Measurements from ENCODE around the gene COA3. TPM values are rescaled to one million over a fixed set of nuclear protein-coding genes. Genes with fewer than 3 reads are reported as not detected.
A peak's percentile ranks its signal among the peaks of the same experiment; 100 is the strongest.

COA3 gene
- total RNA-seq, 4 donors from 2014 or later, result 32.7 to 59.1 (median 49.5) TPM

DNA sequence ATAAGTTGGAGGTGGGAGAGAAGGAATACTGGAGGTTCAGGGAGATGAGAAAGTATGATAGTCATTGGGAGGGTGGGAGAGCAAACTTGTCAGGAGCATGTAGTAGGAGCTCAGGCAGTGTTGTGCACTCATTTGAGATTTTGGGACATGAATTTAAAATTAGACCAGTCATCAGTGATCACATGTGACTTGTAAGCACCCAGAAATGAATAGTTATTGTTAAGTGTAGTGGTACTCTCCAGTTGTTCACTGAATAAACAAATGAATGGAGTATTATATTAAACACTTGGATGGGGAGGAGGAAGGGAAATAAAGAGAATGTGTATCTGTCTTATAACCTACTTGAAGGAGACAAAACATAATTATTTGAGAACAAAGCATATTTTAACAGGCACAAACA, 32.5 kb upstream of the COA3 start:
- Histone ChIP-seq H3K27ac (no peak overlapping the region), H3K9me3 (no peaks in the 10 kb centered on the region), H3K4me1 (peaks cover 29% of the 10 kb centered on the region), H3K36me3 (peaks cover 8% of the 10 kb centered on the region), H3K27me3 (no peaks in the 10 kb centered on the region), H3K4me3 (no peak overlapping the region)
- TF ChIP-seq POLR2A (IDR thresholded peaks at IDR 0.05), result no peak
- TF ChIP-seq, protein P1, sequence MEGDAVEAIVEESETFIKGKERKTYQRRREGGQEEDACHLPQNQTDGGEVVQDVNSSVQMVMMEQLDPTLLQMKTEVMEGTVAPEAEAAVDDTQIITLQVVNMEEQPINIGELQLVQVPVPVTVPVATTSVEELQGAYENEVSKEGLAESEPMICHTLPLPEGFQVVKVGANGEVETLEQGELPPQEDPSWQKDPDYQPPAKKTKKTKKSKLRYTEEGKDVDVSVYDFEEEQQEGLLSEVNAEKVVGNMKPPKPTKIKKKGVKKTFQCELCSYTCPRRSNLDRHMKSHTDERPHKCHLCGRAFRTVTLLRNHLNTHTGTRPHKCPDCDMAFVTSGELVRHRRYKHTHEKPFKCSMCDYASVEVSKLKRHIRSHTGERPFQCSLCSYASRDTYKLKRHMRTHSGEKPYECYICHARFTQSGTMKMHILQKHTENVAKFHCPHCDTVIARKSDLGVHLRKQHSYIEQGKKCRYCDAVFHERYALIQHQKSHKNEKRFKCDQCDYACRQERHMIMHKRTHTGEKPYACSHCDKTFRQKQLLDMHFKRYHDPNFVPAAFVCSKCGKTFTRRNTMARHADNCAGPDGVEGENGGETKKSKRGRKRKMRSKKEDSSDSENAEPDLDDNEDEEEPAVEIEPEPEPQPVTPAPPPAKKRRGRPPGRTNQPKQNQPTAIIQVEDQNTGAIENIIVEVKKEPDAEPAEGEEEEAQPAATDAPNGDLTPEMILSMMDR (IDR thresholded peaks at IDR 0.05), result no peak
- no peak for TF ChIP-seq POLR2AphosphoS5 (IDR thresholded peaks at IDR 0.05)
- no peak for TF ChIP-seq EP300 (IDR thresholded peaks at IDR 0.05)
- DNase-seq (ENCODE audit: low spot score in 2 of 2), result no peak

DNA sequence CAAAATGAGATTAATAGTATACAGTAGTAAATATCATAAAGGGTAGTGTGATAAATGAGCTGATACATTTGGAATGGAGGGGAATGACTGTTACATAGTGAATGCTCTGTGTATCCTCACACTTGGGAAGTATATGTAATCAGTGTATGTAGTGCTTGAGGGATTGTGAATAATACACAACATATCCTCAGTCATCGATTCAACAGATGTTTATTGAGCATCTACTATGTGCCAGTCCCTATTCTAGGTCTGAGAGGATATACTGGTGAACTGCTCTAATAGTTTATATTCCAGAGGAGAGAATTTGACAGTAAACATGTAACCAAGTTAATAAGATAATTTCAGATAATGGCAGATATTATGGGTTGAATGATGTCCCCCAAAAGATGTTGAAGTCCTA, 29.0 kb upstream of the COA3 start:
- peaks cover 22% of the 10 kb centered on the region for H3K4me1 ChIP-seq
- H3K36me3 ChIP-seq, result no peaks in the 10 kb centered on the region
- H3K27ac ChIP-seq, result no peak overlapping the region
- H3K9me3 ChIP-seq, result no peaks in the 10 kb centered on the region
- no peak for DNase-seq (ENCODE audit: low spot score in 2 of 2)
- no peaks in the 10 kb centered on the region for H3K27me3 ChIP-seq
- 89% methylated on average over 1 of the region's 1 CpG for WGBS
- H3K4me3 ChIP-seq, result no peak overlapping the region
- TF ChIP-seq EP300 (IDR thresholded peaks at IDR 0.05), result no peak
- TF ChIP-seq POLR2A (IDR thresholded peaks at IDR 0.05), result no peak
- TF ChIP-seq, protein P1 (IDR thresholded peaks at IDR 0.05), result no peak
- TF ChIP-seq POLR2AphosphoS5 (IDR thresholded peaks at IDR 0.05), result no peak

DNA sequence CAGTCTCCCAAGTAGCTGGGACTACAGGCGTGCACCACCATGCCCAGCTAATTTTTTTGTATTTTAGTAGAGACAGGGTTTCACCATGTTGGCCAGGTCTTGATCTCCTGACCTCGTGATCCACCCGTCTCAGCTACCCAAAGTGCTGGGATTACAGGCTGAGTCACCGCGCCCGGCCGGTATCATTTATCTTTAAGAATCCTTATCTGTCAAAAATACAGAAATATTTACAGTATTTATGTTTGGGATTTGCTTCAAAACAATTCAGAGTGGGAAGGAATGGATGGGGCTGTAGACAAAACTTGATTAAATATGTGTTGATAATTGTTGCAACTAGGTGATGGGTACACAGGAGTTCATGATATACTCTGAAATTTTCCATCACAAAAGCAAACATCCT, 22.7 kb upstream of the COA3 start:
- TF ChIP-seq POLR2A (IDR thresholded peaks at IDR 0.05), result no peak
- TF ChIP-seq, protein P1 (IDR thresholded peaks at IDR 0.05), result no peak
- TF ChIP-seq EP300 (IDR thresholded peaks at IDR 0.05), result no peak
- no peak for TF ChIP-seq POLR2AphosphoS5 (IDR thresholded peaks at IDR 0.05)
- Histone ChIP-seq H3K9me3 (no peaks in the 10 kb centered on the region), H3K36me3 (peaks cover 59% of the 10 kb centered on the region), H3K27ac (no peak overlapping the region), H3K27me3 (no peaks in the 10 kb centered on the region), H3K4me1 (peaks cover 18% of the 10 kb centered on the region), H3K4me3 (no peak overlapping the region)
- 94% methylated on average over 7 of the region's 7 CpGs for WGBS
- no peak for DNase-seq (ENCODE audit: low spot score in 2 of 2)

DNA sequence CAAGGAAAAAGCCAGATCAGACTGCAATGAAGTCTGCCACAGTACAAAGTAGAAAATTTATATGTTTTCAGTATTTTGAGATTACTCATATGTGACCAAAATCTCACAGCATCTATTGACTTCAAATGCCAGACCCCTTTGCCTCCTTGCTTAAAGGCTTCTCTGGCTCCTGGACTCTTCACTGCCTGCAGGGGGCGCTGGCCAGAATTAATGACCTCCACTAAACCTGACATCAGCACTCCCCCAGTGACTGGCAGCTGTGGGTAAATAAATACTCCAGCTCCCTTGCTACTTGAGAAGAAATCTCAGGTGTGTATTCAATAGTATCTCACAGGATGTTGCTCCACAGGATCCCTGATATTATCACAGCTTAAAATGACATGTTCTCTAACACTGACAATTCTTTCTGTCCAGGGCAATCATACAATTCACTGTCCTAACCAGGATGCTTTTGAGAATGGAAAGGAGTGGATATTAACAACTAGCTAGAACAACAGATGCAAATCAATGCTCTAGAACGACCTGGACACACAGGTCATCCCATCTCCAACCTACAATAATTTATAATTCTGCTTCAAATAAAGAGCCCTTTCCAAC, 21.5 kb upstream of the COA3 start:
- TF ChIP-seq, protein P1 (IDR thresholded peaks at IDR 0.05), result peak; percentile 35 to 64
- TF ChIP-seq POLR2A (IDR thresholded peaks at IDR 0.05), result no peak
- Histone ChIP-seq H3K4me3 (no peak overlapping the region), H3K4me1 (peaks cover 18% of the 10 kb centered on the region), H3K36me3 (peaks cover 70% of the 10 kb centered on the region), H3K27me3 (no peaks in the 10 kb centered on the region), H3K9me3 (no peaks in the 10 kb centered on the region), H3K27ac (no peak overlapping the region)
- peak in 1 of 2 donors; percentile 70 for DNase-seq (ENCODE audit: low spot score in 2 of 2)
- 48% methylated on average over 2 of the region's 2 CpGs for WGBS

DNA sequence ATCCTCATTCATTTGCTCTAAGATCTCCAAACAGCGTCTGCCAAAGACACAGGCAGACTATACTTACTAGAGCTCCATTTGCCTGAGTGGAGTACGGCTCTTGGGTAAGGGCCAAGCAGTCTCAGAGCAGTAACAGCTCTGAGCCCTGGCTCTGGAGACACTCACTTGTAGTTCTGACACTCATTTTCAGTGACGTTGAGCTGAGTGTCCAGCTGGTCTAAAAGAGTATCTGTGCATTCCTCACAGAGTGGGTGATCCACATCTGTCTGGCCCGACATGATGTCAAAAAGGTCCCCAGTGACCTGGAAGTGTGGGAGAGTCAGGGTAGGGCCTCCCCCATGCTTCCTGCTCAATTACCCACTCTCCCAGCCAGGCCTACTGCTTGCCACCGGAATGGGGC, 19.9 kb upstream of the COA3 start:
- Histone ChIP-seq H3K9me3 (no peaks in the 10 kb centered on the region), H3K4me1 (peaks cover 10% of the 10 kb centered on the region), H3K27ac (no peak overlapping the region), H3K36me3 (peaks cover 87% of the 10 kb centered on the region), H3K27me3 (no peaks in the 10 kb centered on the region), H3K4me3 (no peak overlapping the region)
- 71% methylated on average over 3 of the region's 5 CpGs for WGBS
- no peak for DNase-seq (ENCODE audit: low spot score in 2 of 2)
- TF ChIP-seq POLR2A (IDR thresholded peaks at IDR 0.05) (no peak), EP300 (IDR thresholded peaks at IDR 0.05) (no peak), POLR2AphosphoS5 (IDR thresholded peaks at IDR 0.05) (no peak)
- TF ChIP-seq, protein P1 (IDR thresholded peaks at IDR 0.05), result no peak

All from suprapubic skin (tissue), 4 donors.